ENCODE measurements around the gene FLAD1.

Gene FLAD1

DNA sequence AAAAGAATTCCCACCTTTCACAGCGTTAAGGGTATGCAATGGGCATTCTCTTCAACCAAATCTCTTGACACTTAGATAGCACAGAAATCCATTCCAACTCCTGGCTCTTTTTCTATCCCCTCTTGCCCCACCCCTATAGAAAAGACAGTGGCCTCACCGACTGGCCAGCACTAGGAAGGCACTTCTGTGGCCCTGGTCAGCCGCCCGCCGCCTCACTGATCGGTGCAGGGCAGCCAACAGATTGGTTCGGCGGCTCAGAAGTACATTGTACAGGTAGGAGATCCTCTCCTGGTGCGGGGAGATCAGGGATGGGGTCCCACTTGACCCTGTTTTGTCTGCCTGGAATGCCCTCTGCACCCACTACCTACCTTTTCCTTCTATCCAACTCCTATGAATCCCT, 41.2 kb downstream of the FLAD1 start:
- no peak overlapping the region for H3K4me3 ChIP-seq (ENCODE audit: low read depth, low read length)
- TF ChIP-seq MYC (IDR thresholded peaks at IDR 0.05; ENCODE audit: low read depth, low read length), result no peak
- TF ChIP-seq POLR2A (IDR thresholded peaks at IDR 0.05; ENCODE audit: extremely low read depth, insufficient read length), result no peak
- TF ChIP-seq, protein P1, sequence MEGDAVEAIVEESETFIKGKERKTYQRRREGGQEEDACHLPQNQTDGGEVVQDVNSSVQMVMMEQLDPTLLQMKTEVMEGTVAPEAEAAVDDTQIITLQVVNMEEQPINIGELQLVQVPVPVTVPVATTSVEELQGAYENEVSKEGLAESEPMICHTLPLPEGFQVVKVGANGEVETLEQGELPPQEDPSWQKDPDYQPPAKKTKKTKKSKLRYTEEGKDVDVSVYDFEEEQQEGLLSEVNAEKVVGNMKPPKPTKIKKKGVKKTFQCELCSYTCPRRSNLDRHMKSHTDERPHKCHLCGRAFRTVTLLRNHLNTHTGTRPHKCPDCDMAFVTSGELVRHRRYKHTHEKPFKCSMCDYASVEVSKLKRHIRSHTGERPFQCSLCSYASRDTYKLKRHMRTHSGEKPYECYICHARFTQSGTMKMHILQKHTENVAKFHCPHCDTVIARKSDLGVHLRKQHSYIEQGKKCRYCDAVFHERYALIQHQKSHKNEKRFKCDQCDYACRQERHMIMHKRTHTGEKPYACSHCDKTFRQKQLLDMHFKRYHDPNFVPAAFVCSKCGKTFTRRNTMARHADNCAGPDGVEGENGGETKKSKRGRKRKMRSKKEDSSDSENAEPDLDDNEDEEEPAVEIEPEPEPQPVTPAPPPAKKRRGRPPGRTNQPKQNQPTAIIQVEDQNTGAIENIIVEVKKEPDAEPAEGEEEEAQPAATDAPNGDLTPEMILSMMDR (IDR thresholded peaks at IDR 0.05; ENCODE audit: low read depth, low read length), result no peak
- TF ChIP-seq, protein P2, sequence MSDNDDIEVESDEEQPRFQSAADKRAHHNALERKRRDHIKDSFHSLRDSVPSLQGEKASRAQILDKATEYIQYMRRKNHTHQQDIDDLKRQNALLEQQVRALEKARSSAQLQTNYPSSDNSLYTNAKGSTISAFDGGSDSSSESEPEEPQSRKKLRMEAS (IDR thresholded peaks at IDR 0.05; ENCODE audit: low read depth, low read length), result no peak

DNA sequence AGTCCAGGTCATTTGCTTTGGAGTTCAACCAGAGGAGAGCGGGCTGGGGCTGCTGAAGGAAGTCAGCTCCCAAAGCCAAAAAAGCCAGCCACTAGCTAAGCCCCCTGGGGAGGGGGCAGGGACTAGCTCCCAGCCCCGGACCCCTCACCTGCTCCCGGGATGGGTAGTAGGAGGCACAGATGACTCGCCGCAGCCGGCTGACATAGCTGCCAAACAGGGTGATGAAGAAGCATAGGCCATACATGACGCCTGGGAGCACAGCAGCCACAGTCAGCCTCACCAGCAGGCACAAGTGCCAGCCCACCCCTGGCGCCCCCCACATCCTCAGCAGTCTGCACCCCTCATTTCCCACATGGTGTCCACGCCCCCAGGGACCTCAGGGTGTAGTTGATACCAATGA, 43.0 kb downstream of the FLAD1 start:
- no peak overlapping the region for H3K4me3 ChIP-seq (ENCODE audit: low read depth, low read length)
- DNase-seq (ENCODE audit: low read depth), result no peak
- TF ChIP-seq, protein P2 (IDR thresholded peaks at IDR 0.05; ENCODE audit: low read depth, low read length), result no peak
- TF ChIP-seq POLR2A (IDR thresholded peaks at IDR 0.05; ENCODE audit: extremely low read depth, insufficient read length), result no peak
- TF ChIP-seq, protein P1 (IDR thresholded peaks at IDR 0.05; ENCODE audit: low read depth, low read length), result no peak
- no peak for TF ChIP-seq MYC (IDR thresholded peaks at IDR 0.05; ENCODE audit: low read depth, low read length)

More for the DNA sequence above, 41.2 kb downstream of the FLAD1 start:
- no peak for DNase-seq (ENCODE audit: low read depth)

DNA sequence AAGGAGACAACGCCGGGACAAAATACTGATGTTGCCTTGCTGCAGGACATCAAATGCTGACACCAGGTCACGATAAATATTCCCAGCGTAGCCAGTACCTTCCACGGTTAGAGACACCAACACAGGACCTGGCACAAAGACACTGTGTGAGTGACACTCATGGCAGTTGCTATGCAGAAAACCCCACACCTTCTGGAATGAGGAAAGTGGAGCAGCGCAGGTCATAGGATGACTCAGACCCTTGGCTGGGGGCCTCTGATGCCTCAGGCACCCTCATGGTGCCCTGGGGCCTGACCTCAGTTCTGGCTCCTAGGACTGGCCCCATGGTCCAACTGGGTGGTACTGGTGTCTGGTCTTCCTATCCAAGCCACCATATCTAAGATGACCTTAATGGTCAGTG, 43.4 kb downstream of the FLAD1 start:
- TF ChIP-seq, protein P2 (IDR thresholded peaks at IDR 0.05; ENCODE audit: low read depth, low read length), result no peak
- TF ChIP-seq POLR2A (IDR thresholded peaks at IDR 0.05; ENCODE audit: extremely low read depth, insufficient read length) (no peak), MYC (IDR thresholded peaks at IDR 0.05; ENCODE audit: low read depth, low read length) (no peak)
- TF ChIP-seq, protein P1 (IDR thresholded peaks at IDR 0.05; ENCODE audit: low read depth, low read length), result no peak
- H3K4me3 ChIP-seq (ENCODE audit: low read depth, low read length), result no peak overlapping the region
- DNase-seq (ENCODE audit: low read depth), result no peak

DNA sequence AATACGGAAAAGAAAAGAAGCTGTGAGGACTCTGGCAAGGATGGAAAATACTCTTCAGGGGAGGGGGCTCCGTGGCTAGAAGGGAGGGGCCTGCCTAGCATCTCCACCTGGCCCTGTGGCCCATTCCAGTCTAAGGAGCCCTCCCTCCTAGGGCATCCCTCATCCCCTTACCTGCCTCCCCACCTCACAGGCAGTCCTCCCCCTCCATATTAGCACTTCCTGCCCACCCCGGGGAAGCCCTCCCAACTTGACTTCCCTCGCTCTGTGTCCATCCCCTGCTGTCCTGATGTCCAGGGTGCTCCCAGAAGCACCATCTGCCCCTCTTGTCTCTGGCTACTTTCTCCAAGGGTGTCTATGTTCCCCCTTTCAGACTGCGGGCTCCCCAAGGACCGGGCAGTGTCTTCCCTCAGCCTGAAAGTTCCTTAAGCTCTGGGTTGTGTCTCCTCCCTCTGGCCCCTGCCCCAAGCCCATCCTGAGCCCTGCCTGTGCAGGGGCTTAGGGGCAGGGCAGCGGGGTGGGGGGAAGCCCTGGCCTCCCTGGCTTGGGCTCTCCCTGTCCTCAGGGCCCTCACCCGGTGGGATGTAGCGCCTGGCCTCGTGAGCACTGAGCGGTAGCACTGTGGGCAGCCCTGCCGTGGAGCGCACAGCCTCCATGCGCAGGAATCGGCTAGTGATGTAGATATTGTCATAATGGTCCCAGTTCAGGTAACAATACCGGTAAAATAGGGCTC, 46.5 kb downstream of the FLAD1 start:
- DNase-seq (ENCODE audit: low read depth), result no peak
- H3K4me3 ChIP-seq (ENCODE audit: low read depth, low read length), result no peak overlapping the region
- TF ChIP-seq, protein P1 (IDR thresholded peaks at IDR 0.05; ENCODE audit: low read depth, low read length), result no peak
- TF ChIP-seq MYC (IDR thresholded peaks at IDR 0.05; ENCODE audit: low read depth, low read length) (no peak), POLR2A (IDR thresholded peaks at IDR 0.05; ENCODE audit: extremely low read depth, insufficient read length) (no peak)
- TF ChIP-seq, protein P2 (IDR thresholded peaks at IDR 0.05; ENCODE audit: low read depth, low read length), result no peak

DNA sequence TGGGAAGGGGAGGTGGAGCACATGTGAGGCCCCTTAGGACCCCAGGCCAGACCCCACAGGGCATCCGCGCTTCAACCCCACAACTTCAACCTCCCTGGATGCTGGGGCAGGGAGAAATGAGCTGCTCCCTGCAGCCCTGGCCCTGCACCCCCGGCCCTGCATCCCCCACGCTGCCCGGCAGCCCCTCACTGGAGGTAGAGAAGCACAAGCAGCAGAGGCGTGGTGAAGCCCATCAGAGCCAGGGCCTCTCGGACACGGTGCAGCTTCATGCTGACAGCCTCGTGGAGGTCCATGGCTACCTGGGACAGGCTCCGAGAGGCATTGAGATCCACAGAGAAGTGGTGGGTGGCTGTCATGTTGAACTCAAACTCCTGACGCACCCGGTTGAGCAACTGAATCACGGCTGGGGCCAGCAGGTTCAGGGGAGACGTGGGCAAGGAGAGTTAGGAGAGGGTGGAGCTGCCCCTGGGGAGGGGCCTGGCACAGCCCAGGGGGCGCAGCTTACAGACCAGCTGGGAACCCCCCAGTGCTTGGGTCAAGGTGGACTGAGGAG, 47.2 kb downstream of the FLAD1 start:
- DNase-seq (ENCODE audit: low read depth), result no peak
- TF ChIP-seq MYC (IDR thresholded peaks at IDR 0.05; ENCODE audit: low read depth, low read length) (no peak), POLR2A (IDR thresholded peaks at IDR 0.05; ENCODE audit: extremely low read depth, insufficient read length) (no peak)
- TF ChIP-seq, protein P1 (IDR thresholded peaks at IDR 0.05; ENCODE audit: low read depth, low read length), result no peak
- H3K4me3 ChIP-seq (ENCODE audit: low read depth, low read length), result no peak overlapping the region
